ENCODE measurements around the gene INPP4A. TPM values are rescaled to one million over a fixed set of nuclear protein-coding genes. Genes with fewer than 3 reads are reported as not detected.
A peak's percentile ranks its signal among the peaks of the same experiment; 100 is the strongest.

The INPP4A gene
- total and polyA plus RNA-seq, 7 donors = 1.8 to 49.9 (median 30.4) TPM

DNA sequence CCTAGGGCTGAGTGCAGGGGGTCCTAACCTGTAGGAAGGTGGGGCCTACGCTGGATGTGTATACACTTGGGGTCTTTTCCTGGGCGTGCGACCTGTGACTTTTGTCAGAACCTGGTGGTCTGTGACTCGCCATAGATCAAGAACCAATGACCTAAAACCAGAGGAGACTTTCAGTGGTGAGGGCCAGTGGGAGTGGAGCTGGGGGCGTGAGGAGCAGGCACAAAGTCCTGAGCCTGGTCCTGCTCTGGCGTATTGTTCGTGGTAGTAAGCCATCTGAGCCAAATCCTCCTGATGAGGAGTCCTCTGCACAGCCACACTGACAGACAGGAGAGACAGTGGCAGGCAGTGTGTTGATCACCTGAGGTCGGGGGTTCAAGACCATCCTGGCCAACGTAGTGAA, 8.9 kb downstream of the INPP4A start:
- TF ChIP-seq EP300 (IDR thresholded peaks at IDR 0.05) (no peak), POLR2AphosphoS5 (IDR thresholded peaks at IDR 0.05) (no peak), POLR2A (IDR thresholded peaks at IDR 0.05) (no peak)
- TF ChIP-seq, protein P1, sequence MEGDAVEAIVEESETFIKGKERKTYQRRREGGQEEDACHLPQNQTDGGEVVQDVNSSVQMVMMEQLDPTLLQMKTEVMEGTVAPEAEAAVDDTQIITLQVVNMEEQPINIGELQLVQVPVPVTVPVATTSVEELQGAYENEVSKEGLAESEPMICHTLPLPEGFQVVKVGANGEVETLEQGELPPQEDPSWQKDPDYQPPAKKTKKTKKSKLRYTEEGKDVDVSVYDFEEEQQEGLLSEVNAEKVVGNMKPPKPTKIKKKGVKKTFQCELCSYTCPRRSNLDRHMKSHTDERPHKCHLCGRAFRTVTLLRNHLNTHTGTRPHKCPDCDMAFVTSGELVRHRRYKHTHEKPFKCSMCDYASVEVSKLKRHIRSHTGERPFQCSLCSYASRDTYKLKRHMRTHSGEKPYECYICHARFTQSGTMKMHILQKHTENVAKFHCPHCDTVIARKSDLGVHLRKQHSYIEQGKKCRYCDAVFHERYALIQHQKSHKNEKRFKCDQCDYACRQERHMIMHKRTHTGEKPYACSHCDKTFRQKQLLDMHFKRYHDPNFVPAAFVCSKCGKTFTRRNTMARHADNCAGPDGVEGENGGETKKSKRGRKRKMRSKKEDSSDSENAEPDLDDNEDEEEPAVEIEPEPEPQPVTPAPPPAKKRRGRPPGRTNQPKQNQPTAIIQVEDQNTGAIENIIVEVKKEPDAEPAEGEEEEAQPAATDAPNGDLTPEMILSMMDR (IDR thresholded peaks at IDR 0.05) = no peak
- Histone ChIP-seq H3K4me1 (peaks cover 0 to 94% (median 78%) of the 10 kb centered on the region in 4 donors), H3K4me3 (no peak overlapping the region), H3K27ac (peak overlapping the region in 3 of 4 donors; percentile 71 to 76 (median 73)), H3K36me3 (no peaks in the 10 kb centered on the region), H3K27me3 (no peaks in the 10 kb centered on the region), H3K9me3 (no peaks in the 10 kb centered on the region)
- intact Hi-C loops (cut with DNase I) = no loop called here
- 94 to 97% methylated on average over 9 of the region's 9 CpGs for WGBS, 2 donors
- peak; percentile 52 for DNase-seq

DNA sequence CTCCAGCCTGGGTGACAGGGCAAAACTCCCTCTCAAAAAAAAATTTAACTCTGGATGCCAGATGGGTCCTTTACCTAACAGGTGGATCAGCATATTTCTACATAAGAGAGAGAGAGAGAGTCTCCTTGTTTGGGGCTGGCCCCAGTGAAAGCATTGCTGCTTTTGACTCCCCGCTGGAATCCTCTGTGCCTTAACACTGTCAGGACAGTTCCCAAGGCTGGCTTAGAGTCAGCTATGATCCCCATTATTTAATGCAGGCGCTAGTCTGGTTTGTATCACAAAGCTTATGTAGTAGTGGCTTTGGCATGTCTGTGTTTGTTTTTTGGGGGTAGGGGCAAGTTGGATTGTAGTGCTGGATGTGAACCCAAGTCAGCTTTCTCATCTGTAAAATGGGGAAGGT, 9.4 kb downstream of the INPP4A start:
- Histone ChIP-seq H3K4me3 (no peak overlapping the region), H3K27me3 (no peaks in the 10 kb centered on the region), H3K36me3 (no peaks in the 10 kb centered on the region), H3K4me1 (peaks cover 0 to 94% (median 80%) of the 10 kb centered on the region in 4 donors), H3K9me3 (no peaks in the 10 kb centered on the region), H3K27ac (peak overlapping the region in 3 of 4 donors; percentile 71 to 76 (median 73))
- intact Hi-C loops (cut with DNase I) = no loop called here
- 80 to 90% methylated on average over 2 of the region's 2 CpGs for WGBS, 2 donors
- DNase-seq = peak; percentile 52
- TF ChIP-seq POLR2A (IDR thresholded peaks at IDR 0.05) (no peak), EP300 (IDR thresholded peaks at IDR 0.05) (peak in 1 of 4 donors; percentile 74), POLR2AphosphoS5 (IDR thresholded peaks at IDR 0.05) (peak; percentile 56 to 92 (median 80))
- TF ChIP-seq, protein P1 (IDR thresholded peaks at IDR 0.05) = no peak

DNA sequence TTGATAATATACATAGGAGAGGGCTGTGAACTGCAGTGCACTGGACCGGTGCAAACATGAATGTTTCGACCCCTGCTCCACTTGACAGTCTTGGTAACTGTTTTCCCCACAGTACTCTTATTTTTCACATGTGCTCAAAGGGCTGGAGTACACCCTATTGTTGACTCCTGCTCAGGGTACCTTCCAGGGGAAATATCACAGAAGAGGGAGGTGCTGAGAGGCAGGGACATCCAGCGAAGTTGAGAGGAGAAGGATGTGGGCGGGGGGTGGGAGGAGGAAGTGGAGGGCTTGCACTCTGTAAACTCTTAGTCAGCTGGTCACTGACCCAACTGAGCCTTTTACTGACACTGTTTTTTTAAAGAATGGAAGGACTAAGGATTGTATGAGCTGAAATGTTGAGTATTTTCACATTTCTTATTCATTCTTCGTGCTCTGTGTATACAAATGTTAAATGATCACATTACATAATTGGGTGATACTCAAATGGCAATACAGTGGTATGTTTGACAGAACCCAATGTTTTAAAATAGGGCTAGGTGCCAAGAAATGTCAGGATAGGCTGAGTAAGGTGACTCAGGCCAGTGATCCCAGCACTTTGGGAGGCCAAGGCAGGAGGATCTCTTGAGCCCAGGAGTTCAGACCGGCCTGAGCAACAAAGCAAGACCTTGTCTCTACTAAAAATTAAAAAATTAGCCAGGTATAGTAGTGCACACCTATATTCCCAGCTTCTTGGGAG, 10.0 kb downstream of the INPP4A start:
- 53 to 71% methylated on average over 6 of the region's 6 CpGs for WGBS, 2 donors
- H3K36me3 ChIP-seq = no peaks in the 10 kb centered on the region
- intact Hi-C loops (cut with DNase I) = loop anchor here (5.0 kb wide), 1 partner anchor 48 kb away; no protein-coding TSS in a partner anchor
- TF ChIP-seq POLR2A (IDR thresholded peaks at IDR 0.05) (no peak), EP300 (IDR thresholded peaks at IDR 0.05) (no peak), POLR2AphosphoS5 (IDR thresholded peaks at IDR 0.05) (no peak)
- TF ChIP-seq, protein P1 (IDR thresholded peaks at IDR 0.05) = no peak
- H3K27me3 ChIP-seq = no peaks in the 10 kb centered on the region
- H3K9me3 ChIP-seq = no peaks in the 10 kb centered on the region
- H3K4me3 ChIP-seq = no peak overlapping the region
- peaks cover 0 to 97% (median 85%) of the 10 kb centered on the region in 4 donors for H3K4me1 ChIP-seq
- H3K27ac ChIP-seq = peak overlapping the region; percentile 39 to 76 (median 72)
- peak; percentile 40 for DNase-seq

DNA sequence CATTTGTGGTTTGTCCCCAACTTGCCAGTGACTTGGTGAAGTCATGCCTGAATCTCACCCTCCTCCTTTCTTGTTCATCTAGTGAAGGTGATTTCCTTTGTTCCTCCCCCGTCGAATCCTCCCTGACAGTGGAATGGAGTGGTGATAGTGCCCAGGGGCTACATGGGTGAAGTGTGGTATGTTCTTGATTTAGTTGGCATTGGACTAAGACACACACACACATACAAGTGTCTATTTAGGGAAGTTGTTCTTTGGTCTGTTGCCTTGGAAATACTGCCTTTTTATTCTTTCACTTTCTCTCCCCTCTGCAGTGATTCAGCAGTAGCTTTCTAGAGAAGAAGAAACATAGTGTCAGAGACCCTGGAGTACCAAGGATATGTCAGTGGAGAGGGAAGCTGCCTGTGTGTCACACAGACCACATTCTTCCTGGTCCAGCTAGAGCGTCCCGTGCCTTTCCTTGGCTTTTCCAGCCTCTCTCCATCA, 10.9 kb downstream of the INPP4A start:
- TF ChIP-seq POLR2A (IDR thresholded peaks at IDR 0.05) = no peak
- peak in 1 of 4 donors; percentile 36 for TF ChIP-seq EP300 (IDR thresholded peaks at IDR 0.05)
- TF ChIP-seq POLR2AphosphoS5 (IDR thresholded peaks at IDR 0.05) = peak in 2 of 4 donors; percentile 60 to 75
- 53 to 77% methylated on average over 4 of the region's 4 CpGs for WGBS, 2 donors
- DNase-seq = peak; percentile 28
- intact Hi-C loops (cut with DNase I) = loop anchor here (5.0 kb wide), 1 partner anchor 47 kb away; no protein-coding TSS in a partner anchor
- no peaks in the 10 kb centered on the region for H3K36me3 ChIP-seq
- no peak overlapping the region for H3K4me3 ChIP-seq
- H3K4me1 ChIP-seq = peaks cover 0 to 99% (median 89%) of the 10 kb centered on the region in 4 donors
- H3K27me3 ChIP-seq = no peaks in the 10 kb centered on the region
- peak overlapping the region; percentile 39 to 76 (median 72) for H3K27ac ChIP-seq
- H3K9me3 ChIP-seq = no peaks in the 10 kb centered on the region

DNA sequence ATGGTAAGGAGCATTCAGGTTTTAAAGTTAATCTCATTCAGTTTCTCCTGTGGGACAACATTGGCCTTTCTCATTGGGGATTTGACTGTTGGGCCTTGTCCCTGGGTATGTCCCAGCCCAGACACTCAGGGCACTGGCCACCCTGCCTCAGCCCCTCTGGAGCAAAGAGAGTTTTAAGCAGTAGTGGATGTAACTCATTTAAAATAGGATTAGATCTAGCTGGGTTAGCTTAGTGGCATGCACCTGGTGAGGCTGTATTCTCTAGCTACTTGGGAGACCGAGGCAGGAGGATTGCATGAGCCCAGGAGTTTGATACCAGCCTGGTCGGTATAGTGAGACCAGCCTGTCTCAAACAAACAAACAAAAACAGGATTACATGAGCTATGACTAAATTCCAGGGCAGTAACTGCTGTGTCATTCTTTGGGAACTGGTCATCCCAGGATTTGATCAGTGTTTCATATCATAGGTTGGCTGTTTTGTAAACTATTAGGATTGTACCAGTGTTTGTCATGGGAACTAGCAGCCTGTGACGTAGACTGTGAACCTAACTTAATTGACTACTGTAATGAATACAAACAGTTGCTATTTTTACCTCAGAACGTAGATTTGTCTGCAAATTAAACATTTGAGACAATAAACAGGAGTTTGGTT, 12.5 kb downstream of the INPP4A start:
- TF ChIP-seq, protein P1 (IDR thresholded peaks at IDR 0.05) = no peak
- TF ChIP-seq POLR2AphosphoS5 (IDR thresholded peaks at IDR 0.05) (peak in 3 of 4 donors; percentile 18 to 38 (median 25)), POLR2A (IDR thresholded peaks at IDR 0.05) (no peak), EP300 (IDR thresholded peaks at IDR 0.05) (peak in 1 of 4 donors; percentile 72)
- WGBS, 2 donors = 79 to 80% methylated on average over 4 of the region's 4 CpGs
- H3K4me1 ChIP-seq = peaks cover 0 to 99% (median 95%) of the 10 kb centered on the region in 4 donors
- H3K4me3 ChIP-seq = no peak overlapping the region
- H3K27me3 ChIP-seq = no peaks in the 10 kb centered on the region
- H3K36me3 ChIP-seq = no peaks in the 10 kb centered on the region
- peak overlapping the region; percentile 0 to 76 (median 63) for H3K27ac ChIP-seq
- DNase-seq = no peak
- intact Hi-C loops (cut with DNase I) = loop anchor here (5.0 kb wide), 1 partner anchor 45 kb away; no protein-coding TSS in a partner anchor
- H3K9me3 ChIP-seq = no peaks in the 10 kb centered on the region

Measured in sigmoid colon (tissue), 7 donors.